ENCODE measurements around the gene LEKR1.

LEKR1 gene

DNA sequence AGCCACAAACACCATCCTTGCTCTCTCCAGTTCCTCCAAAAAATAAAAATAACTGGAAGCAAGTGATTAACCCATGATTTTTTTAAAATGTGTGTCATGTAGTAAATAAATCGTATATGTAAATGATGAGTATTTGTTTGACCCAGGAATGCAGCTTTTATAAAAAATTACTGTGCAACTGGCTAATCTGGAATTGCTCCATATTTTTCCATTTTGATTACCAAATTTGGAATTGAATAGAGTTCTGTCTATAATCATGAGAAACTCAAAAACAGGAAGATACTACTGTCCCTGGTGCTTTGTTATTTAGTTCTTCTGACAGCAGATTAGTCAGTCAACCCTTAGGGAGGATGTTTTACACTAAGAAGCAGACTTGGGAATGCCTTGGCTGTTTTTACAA, 217.6 kb downstream of the LEKR1 start:
- Mint-ChIP-seq H3K4me1 (ENCODE audit: low read depth) (no peaks in the 10 kb centered on the region), H3K27ac (no peak overlapping the region), H3K36me3 (ENCODE audit: low read depth) (no peaks in the 10 kb centered on the region), H3K9me3 (no peaks in the 10 kb centered on the region), H3K27me3 (peaks cover 4% of the 10 kb centered on the region), H3K4me3 (no peak overlapping the region)
- DNase-seq: no peak

- Mint-ChIP-seq H3K36me3 (ENCODE audit: low read depth) (no peaks in the 10 kb centered on the region), H3K27ac (no peak overlapping the region), H3K9me3 (no peaks in the 10 kb centered on the region), H3K27me3 (peaks cover 4% of the 10 kb centered on the region), H3K4me1 (ENCODE audit: low read depth) (no peaks in the 10 kb centered on the region), H3K4me3 (no peak overlapping the region)
- DNase-seq: no peak
Measured at GRCh38 chr3:157045238-157045850, 219.2 kb downstream of the LEKR1 start.

DNA sequence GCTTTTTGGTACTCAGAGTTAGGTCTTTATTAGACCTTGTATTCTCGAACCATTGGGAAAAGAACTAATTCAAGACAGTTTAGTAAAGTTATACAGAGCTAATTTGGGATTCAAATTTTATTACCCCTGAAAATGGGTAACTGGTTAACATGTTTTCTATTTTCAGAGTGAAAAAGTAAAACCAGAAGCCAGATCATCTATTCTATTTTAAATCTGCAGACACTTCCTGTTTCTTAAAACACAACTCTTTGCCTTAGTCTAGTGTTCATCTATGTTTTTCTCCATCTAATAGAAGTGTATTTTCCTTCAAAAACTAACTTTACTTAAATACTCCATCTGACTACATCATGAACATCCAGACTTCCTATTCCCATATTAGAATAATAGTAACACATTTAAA, 220.4 kb downstream of the LEKR1 start:
- no peak overlapping the region for H3K27ac Mint-ChIP-seq
- H3K4me1 Mint-ChIP-seq (ENCODE audit: low read depth): no peaks in the 10 kb centered on the region
- no peak overlapping the region for H3K4me3 Mint-ChIP-seq
- no peaks in the 10 kb centered on the region for H3K9me3 Mint-ChIP-seq
- H3K27me3 Mint-ChIP-seq: peaks cover 4% of the 10 kb centered on the region
- no peak for DNase-seq
- H3K36me3 Mint-ChIP-seq (ENCODE audit: low read depth): no peaks in the 10 kb centered on the region

GRCh38 chr3:157051055-157051454, 224.9 kb downstream of the LEKR1 start:
- H3K9me3 Mint-ChIP-seq: no peaks in the 10 kb centered on the region
- H3K4me3 Mint-ChIP-seq: no peak overlapping the region
- no peak for DNase-seq
- no peak overlapping the region for H3K27ac Mint-ChIP-seq
- no peaks in the 10 kb centered on the region for H3K36me3 Mint-ChIP-seq (ENCODE audit: low read depth)
- peaks cover 3% of the 10 kb centered on the region for H3K27me3 Mint-ChIP-seq
- no peaks in the 10 kb centered on the region for H3K4me1 Mint-ChIP-seq (ENCODE audit: low read depth)

DNA sequence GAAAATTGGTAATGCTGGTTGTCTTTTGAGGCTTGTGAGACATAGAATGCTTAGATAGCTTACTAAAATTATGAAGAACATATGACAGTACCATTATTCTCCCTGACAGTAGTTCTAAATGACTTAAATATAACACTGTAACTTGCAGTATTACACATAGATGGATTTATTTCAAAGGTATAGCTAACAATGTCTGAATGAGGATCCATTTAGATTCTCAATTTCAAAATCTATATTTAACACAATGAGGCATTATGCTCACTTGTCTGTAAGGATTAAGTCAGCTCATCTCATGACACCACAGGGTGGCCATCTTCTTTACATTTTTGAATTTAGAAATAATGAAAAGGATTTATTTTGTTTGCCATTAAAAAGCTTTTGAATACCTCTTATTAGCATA, 225.4 kb downstream of the LEKR1 start:
- no peaks in the 10 kb centered on the region for H3K4me1 Mint-ChIP-seq (ENCODE audit: low read depth)
- DNase-seq: no peak
- H3K27ac Mint-ChIP-seq: no peak overlapping the region

DNA sequence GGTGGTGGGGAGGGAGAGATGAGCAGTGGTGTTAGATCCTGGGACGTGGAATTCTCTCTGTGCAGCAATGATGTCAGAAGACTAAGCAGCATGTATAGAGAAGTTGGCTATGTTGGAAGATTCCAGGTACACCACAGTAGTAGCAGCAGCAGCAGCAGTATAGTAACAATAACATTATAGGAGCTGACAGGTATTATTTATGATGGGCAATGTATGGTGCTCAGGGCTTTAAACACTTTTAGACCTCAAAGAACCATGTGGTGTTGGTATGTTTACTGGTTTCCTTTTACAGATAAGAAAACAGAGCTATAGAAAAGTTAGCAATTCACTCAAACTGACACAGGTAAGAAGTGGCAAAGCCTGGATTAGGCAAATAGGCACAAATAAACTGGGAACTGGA, 229.9 kb downstream of the LEKR1 start:
- H3K9me3 Mint-ChIP-seq: no peaks in the 10 kb centered on the region
- H3K36me3 Mint-ChIP-seq (ENCODE audit: low read depth): no peaks in the 10 kb centered on the region
- H3K4me3 Mint-ChIP-seq: no peak overlapping the region
- DNase-seq: no peak
- no peak overlapping the region for H3K27ac Mint-ChIP-seq
- H3K27me3 Mint-ChIP-seq: peaks cover 6% of the 10 kb centered on the region
- peaks cover 8% of the 10 kb centered on the region for H3K4me1 Mint-ChIP-seq (ENCODE audit: low read depth)

More for the DNA sequence above, 225.4 kb downstream of the LEKR1 start:
- Mint-ChIP-seq H3K36me3 (ENCODE audit: low read depth) (no peaks in the 10 kb centered on the region), H3K27me3 (peaks cover 3% of the 10 kb centered on the region), H3K4me3 (no peak overlapping the region), H3K9me3 (no peaks in the 10 kb centered on the region)

DNA sequence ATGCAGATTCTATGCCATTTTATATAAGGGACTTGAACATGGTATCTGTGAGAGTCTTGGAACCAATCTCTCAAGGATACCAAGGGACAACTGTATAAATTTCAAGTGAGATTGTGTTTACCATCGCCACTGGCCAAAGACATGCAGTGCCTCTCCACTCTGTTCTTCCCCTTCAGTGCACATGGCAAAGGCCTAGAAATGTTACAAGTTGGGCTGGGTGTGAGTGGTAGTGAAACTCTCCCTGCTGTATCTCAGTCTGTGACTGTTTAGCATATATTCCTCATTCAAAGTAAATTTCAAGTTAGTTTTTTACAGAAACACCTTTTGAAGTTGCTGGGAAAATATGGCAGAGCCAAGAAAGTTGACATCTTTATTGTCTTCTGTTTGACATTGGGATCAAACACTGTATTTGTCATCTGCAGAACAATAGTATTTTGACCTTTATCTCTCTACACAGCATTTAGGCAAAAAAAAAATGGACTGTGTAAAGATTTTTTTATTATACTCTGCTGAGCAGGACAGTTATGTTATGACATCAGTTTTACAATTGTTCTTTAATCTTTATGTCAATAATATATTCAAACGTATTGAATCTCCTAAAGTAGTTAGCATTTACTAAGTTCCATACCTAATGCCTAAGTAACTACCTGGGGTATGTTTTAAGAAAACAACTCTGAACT, 232.4 kb downstream of the LEKR1 start:
- no peaks in the 10 kb centered on the region for H3K9me3 Mint-ChIP-seq
- H3K4me1 Mint-ChIP-seq (ENCODE audit: low read depth): peaks cover 8% of the 10 kb centered on the region
- DNase-seq: no peak
- no peak overlapping the region for H3K4me3 Mint-ChIP-seq
- H3K27me3 Mint-ChIP-seq: peaks cover 5% of the 10 kb centered on the region
- no peak overlapping the region for H3K27ac Mint-ChIP-seq
- no peaks in the 10 kb centered on the region for H3K36me3 Mint-ChIP-seq (ENCODE audit: low read depth)

GRCh38 chr3:157059181-157059580, 233.0 kb downstream of the LEKR1 start:
- Mint-ChIP-seq H3K4me1 (ENCODE audit: low read depth) (peaks cover 8% of the 10 kb centered on the region), H3K36me3 (ENCODE audit: low read depth) (no peaks in the 10 kb centered on the region), H3K9me3 (no peaks in the 10 kb centered on the region), H3K27me3 (peaks cover 3% of the 10 kb centered on the region), H3K4me3 (no peak overlapping the region), H3K27ac (no peak overlapping the region)
- DNase-seq: no peak

DNA sequence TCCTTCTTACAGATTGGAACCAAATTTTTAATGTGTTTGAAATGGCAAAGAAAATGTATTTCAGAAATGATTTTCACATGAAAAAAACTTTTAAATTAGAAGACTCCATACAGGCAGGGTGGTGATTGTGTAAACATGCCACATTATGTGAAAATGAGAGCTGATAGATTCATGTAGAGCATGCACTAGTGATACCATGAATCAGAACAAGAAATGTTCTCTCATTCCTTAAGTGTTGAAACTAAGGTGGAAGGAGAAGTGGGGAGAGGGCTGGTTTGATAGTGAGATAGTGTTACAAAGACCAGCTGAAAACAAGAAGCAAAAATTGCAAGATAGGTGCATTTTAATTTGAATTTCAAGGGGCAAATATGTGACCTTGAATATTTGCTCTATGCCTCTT, 233.5 kb downstream of the LEKR1 start:
- Mint-ChIP-seq H3K4me1 (ENCODE audit: low read depth) (peaks cover 8% of the 10 kb centered on the region), H3K27ac (no peak overlapping the region), H3K36me3 (ENCODE audit: low read depth) (no peaks in the 10 kb centered on the region), H3K9me3 (no peaks in the 10 kb centered on the region), H3K27me3 (peaks cover 3% of the 10 kb centered on the region), H3K4me3 (no peak overlapping the region)
- DNase-seq: no peak

- H3K4me1 Mint-ChIP-seq (ENCODE audit: low read depth): peaks cover 10% of the 10 kb centered on the region
- DNase-seq: no peak
- H3K36me3 Mint-ChIP-seq (ENCODE audit: low read depth): no peaks in the 10 kb centered on the region
- H3K27ac Mint-ChIP-seq: no peak overlapping the region
- no peak overlapping the region for H3K4me3 Mint-ChIP-seq
- peaks cover 3% of the 10 kb centered on the region for H3K27me3 Mint-ChIP-seq
- no peaks in the 10 kb centered on the region for H3K9me3 Mint-ChIP-seq
Measured at GRCh38 chr3:157061265-157061664, 235.1 kb downstream of the LEKR1 start.

- H3K9me3 Mint-ChIP-seq: no peaks in the 10 kb centered on the region
- H3K36me3 Mint-ChIP-seq (ENCODE audit: low read depth): no peaks in the 10 kb centered on the region
- no peak overlapping the region for H3K27ac Mint-ChIP-seq
- H3K4me1 Mint-ChIP-seq (ENCODE audit: low read depth): peaks cover 25% of the 10 kb centered on the region
- H3K27me3 Mint-ChIP-seq: peaks cover 3% of the 10 kb centered on the region
- DNase-seq: no peak
- H3K4me3 Mint-ChIP-seq: no peak overlapping the region
Measured at GRCh38 chr3:157063469-157063868, 237.3 kb downstream of the LEKR1 start.

- no peak overlapping the region for H3K27ac Mint-ChIP-seq
- H3K27me3 Mint-ChIP-seq: peaks cover 3% of the 10 kb centered on the region
- no peak overlapping the region for H3K4me3 Mint-ChIP-seq
- DNase-seq: no peak
- H3K4me1 Mint-ChIP-seq (ENCODE audit: low read depth): peaks cover 25% of the 10 kb centered on the region
- H3K36me3 Mint-ChIP-seq (ENCODE audit: low read depth): no peaks in the 10 kb centered on the region
- H3K9me3 Mint-ChIP-seq: no peaks in the 10 kb centered on the region
Measured at GRCh38 chr3:157063926-157064325, 237.8 kb downstream of the LEKR1 start.

DNA sequence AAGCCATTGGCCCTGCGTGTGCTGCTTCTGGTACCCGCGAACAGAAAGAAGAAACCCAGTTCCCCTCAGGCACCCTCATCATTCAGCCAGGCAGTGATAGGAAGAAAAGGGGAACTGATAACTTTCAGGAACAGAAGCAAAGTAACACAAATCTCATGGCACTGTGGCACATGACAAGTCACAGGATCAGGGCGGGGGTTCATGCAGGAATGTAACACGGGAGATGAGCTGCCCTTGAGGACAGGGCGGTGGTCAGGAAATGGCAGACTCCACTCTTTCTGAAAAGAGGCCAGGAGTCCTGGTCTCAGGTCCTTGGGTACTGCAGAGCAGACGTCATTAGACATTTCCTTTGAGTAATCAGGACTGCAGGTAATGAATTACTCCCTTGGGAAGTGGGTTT, 238.2 kb downstream of the LEKR1 start:
- no peak overlapping the region for H3K27ac Mint-ChIP-seq
- H3K4me1 Mint-ChIP-seq (ENCODE audit: low read depth): peaks cover 21% of the 10 kb centered on the region
- H3K36me3 Mint-ChIP-seq (ENCODE audit: low read depth): no peaks in the 10 kb centered on the region
- no peak overlapping the region for H3K4me3 Mint-ChIP-seq
- no peaks in the 10 kb centered on the region for H3K9me3 Mint-ChIP-seq
- H3K27me3 Mint-ChIP-seq: peaks cover 3% of the 10 kb centered on the region
- no peak for DNase-seq

DNA sequence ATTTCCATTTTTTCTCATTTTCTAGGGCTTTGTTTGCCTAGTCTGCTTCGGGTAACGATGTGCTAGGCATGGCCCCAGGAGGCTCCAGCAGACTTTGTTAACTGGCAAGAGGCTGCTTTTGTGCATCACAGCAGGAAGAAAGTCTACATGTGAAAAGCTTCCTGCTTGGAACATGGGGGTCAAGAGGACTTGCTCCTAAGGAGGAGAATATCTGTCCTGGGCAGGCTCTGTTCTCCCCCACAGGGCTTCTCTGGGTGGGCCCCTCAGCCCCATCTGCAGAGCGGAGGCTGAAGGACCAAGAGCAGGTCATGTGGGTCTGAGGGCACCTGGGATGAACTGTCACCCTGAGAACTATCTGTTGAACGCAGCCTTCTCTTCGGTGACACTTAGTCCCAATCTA, 239.0 kb downstream of the LEKR1 start:
- H3K27ac Mint-ChIP-seq: no peak overlapping the region
- no peak overlapping the region for H3K4me3 Mint-ChIP-seq
- peaks cover 17% of the 10 kb centered on the region for H3K4me1 Mint-ChIP-seq (ENCODE audit: low read depth)
- peaks cover 2% of the 10 kb centered on the region for H3K27me3 Mint-ChIP-seq
- H3K9me3 Mint-ChIP-seq: no peaks in the 10 kb centered on the region
- no peak for DNase-seq
- H3K36me3 Mint-ChIP-seq (ENCODE audit: low read depth): no peaks in the 10 kb centered on the region

GRCh38 chr3:157066335-157067098, 240.4 kb downstream of the LEKR1 start:
- peak overlapping the region; percentile 55 for H3K27ac Mint-ChIP-seq
- no peaks in the 10 kb centered on the region for H3K36me3 Mint-ChIP-seq (ENCODE audit: low read depth)
- H3K4me1 Mint-ChIP-seq (ENCODE audit: low read depth): peaks cover 17% of the 10 kb centered on the region
- DNase-seq: no peak
- H3K9me3 Mint-ChIP-seq: no peaks in the 10 kb centered on the region
- no peak overlapping the region for H3K4me3 Mint-ChIP-seq
- no peaks in the 10 kb centered on the region for H3K27me3 Mint-ChIP-seq

All from activated T-cell treated with anti-CD3 and anti-CD28 coated beads, Interleukin-2, amount 50 U/mL, for 24 hours (primary cell).